ENCODE measurements around the gene PDE8A.

The PDE8A gene

DNA sequence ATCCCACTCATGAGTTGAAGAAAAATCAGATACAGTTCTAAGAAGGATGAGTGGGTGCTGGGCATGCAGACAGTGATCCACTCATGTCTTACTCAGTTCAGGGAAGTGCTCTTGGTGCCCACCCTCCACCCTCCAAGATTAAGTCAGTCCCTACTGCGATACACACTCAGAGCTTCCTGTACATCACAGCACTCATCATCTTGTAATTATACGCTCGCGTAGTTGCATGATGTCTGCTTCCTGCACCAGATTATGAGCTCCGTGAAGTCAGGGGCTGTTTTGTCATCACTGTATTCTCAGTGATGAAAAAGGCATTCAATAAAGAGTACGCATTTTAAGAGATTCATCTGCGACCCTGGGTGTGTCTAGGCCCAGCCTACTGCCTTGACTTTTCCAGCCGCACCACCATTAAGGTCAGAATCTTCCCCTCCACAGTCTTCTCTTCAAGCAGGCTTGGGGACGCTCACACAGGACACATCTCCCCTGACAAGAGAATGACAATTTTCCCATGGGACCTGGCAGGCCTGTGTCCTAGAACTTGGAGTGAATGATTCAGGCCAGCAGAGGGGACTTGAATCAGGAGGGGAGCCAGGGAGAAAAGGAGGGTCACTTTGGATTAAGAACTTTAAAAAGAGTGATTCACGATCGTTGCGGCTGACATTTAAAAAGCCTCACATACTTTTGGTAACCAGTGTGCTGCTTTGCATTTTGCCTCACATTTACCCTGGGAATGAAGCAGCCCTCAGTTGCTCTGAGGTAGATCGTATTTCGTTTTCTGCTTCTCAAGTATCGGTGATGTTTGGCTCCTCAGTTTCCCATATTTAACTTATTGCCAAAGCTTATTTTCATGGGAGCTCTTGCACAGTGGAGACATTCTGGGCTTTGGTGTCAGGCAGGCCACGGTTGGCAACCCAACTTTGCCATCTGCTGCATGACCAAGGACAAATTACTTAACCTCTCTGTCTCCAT lies 7.9 kb upstream of the PDE8A start:
- Histone ChIP-seq H3K18ac (ENCODE audit: low read length) (no peak overlapping the region), H3K36me3 (ENCODE audit: control insufficient read depth, insufficient read depth, low read length) (no peaks in the 10 kb centered on the region), H3K23ac (ENCODE audit: low read length) (no peak overlapping the region), H3K27me3 (ENCODE audit: insufficient read depth, low read length, poor library complexity) (no peaks in the 10 kb centered on the region), H3K79me2 (ENCODE audit: control insufficient read depth, insufficient read depth, low read length) (no peaks in the 10 kb centered on the region), H2BK15ac (replicated peaks; ENCODE audit: low read depth) (no peak overlapping the region), H3K4me3 (ENCODE audit: low read length) (no peak overlapping the region), H3K9ac (ENCODE audit: low read length) (no peak overlapping the region), H3K4me1 (ENCODE audit: control insufficient read depth, low read depth, low read length) (no peaks in the 10 kb centered on the region), H2BK5ac (ENCODE audit: low read length) (no peak overlapping the region), H3K79me1 (ENCODE audit: low read length) (no peaks in the 10 kb centered on the region), H2BK120ac (ENCODE audit: low read depth, low read length) (no peak overlapping the region), H2AK5ac (ENCODE audit: low read length) (no peak overlapping the region), H3K4me2 (ENCODE audit: low read length) (no peak overlapping the region), H3K27ac (ENCODE audit: low read depth, low read length) (no peak overlapping the region), H3K56ac (ENCODE audit: low read length) (no peak overlapping the region), H3K4ac (ENCODE audit: low read depth, low read length) (no peak overlapping the region), H4K8ac (ENCODE audit: low read depth, low read length) (no peak overlapping the region), H4K5ac (ENCODE audit: low read length) (no peak overlapping the region)
- no peak for DNase-seq
- WGBS (ENCODE audit: extremely low coverage, insufficient coverage, low lambda C conversion rate), result no CpG with 5 or more reads among the region's 16 CpGs

DNA sequence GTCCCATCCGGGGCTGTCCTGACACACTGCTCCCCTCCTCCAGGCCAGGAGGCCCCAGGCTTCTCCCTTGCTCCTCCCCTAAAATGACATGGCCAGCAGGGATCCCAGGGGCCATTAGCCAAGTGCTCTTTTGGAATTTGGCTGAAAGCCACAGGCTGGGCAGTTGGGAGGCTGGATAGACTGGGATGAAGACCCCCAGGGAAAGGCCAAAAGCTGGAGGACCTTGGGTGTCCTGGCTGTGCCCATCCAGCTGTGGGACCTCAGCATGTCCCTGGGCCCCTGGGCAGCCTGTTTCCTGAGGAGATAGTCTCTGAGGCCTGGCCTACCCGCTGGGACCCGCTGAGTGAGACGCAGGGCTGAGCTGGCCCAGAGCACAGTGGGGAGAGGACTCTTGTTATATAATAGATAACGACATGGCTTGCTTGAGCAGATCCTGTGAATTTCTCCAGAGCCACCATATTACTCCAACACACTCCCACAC lies 5.7 kb upstream of the PDE8A start:
- Histone ChIP-seq H3K23ac (ENCODE audit: low read length) (no peak overlapping the region), H4K5ac (ENCODE audit: low read length) (no peak overlapping the region), H2AK5ac (ENCODE audit: low read length) (no peak overlapping the region), H3K18ac (ENCODE audit: low read length) (no peak overlapping the region), H2BK120ac (ENCODE audit: low read depth, low read length) (no peak overlapping the region), H3K4ac (ENCODE audit: low read depth, low read length) (no peak overlapping the region), H3K4me1 (ENCODE audit: control insufficient read depth, low read depth, low read length) (no peaks in the 10 kb centered on the region), H3K79me1 (ENCODE audit: low read length) (no peaks in the 10 kb centered on the region), H3K4me3 (ENCODE audit: low read length) (no peak overlapping the region), H2BK15ac (replicated peaks; ENCODE audit: low read depth) (no peak overlapping the region), H3K56ac (ENCODE audit: low read length) (no peak overlapping the region), H4K8ac (ENCODE audit: low read depth, low read length) (no peak overlapping the region), H3K27ac (ENCODE audit: low read depth, low read length) (no peak overlapping the region), H3K4me2 (ENCODE audit: low read length) (no peak overlapping the region), H3K9ac (ENCODE audit: low read length) (no peak overlapping the region), H3K27me3 (ENCODE audit: insufficient read depth, low read length, poor library complexity) (no peaks in the 10 kb centered on the region), H2BK5ac (ENCODE audit: low read length) (no peak overlapping the region), H3K79me2 (ENCODE audit: control insufficient read depth, insufficient read depth, low read length) (no peaks in the 10 kb centered on the region), H3K36me3 (ENCODE audit: control insufficient read depth, insufficient read depth, low read length) (no peaks in the 10 kb centered on the region)
- WGBS (ENCODE audit: extremely low coverage, insufficient coverage, low lambda C conversion rate), result no CpG with 5 or more reads among the region's 5 CpGs
- DNase-seq, result peak; percentile 45

DNA sequence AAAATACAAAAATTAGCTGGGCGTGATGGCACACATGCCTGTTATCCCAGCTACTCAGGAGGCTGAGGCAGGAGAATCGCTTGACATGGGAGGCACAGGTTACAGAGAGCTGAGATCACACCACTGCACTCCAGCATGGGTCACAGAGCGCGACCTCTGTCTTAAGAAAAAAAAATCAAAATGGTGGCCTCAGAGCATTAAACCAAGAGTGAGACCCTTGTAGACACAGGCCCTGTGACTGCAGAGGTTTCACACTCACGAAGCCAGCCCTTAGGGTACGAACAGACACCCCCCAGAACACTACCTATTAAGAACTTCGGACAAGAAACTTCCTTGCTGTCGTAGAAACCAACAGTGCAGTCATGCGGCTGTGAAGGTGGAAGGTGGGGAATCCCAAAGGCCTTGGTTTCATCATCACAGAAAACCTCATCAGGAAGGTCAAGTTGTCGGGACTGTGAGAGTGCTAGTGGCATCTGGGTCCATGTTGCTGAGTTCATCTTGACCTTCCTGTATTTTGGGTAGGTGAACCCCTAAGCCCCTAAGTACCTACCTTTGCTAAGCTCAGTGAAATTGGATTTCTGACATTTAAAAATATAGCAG lies 4.8 kb upstream of the PDE8A start:
- Histone ChIP-seq H3K4me3 (ENCODE audit: low read length) (no peak overlapping the region), H3K4ac (ENCODE audit: low read depth, low read length) (no peak overlapping the region), H3K4me1 (ENCODE audit: control insufficient read depth, low read depth, low read length) (no peaks in the 10 kb centered on the region), H2BK120ac (ENCODE audit: low read depth, low read length) (no peak overlapping the region), H4K5ac (ENCODE audit: low read length) (no peak overlapping the region), H2BK5ac (ENCODE audit: low read length) (no peak overlapping the region), H3K27me3 (ENCODE audit: insufficient read depth, low read length, poor library complexity) (no peaks in the 10 kb centered on the region), H3K23ac (ENCODE audit: low read length) (no peak overlapping the region), H3K27ac (ENCODE audit: low read depth, low read length) (no peak overlapping the region), H3K9ac (ENCODE audit: low read length) (no peak overlapping the region), H2AK5ac (ENCODE audit: low read length) (no peak overlapping the region), H3K79me1 (ENCODE audit: low read length) (no peaks in the 10 kb centered on the region), H3K36me3 (ENCODE audit: control insufficient read depth, insufficient read depth, low read length) (no peaks in the 10 kb centered on the region), H3K4me2 (ENCODE audit: low read length) (no peak overlapping the region), H2BK15ac (replicated peaks; ENCODE audit: low read depth) (no peak overlapping the region), H3K56ac (ENCODE audit: low read length) (no peak overlapping the region), H3K18ac (ENCODE audit: low read length) (no peak overlapping the region), H4K8ac (ENCODE audit: low read depth, low read length) (no peak overlapping the region), H3K79me2 (ENCODE audit: control insufficient read depth, insufficient read depth, low read length) (no peaks in the 10 kb centered on the region)
- no CpG with 5 or more reads among the region's 10 CpGs for WGBS (ENCODE audit: extremely low coverage, insufficient coverage, low lambda C conversion rate)
- no peak for DNase-seq

- Histone ChIP-seq H2BK15ac (replicated peaks; ENCODE audit: low read depth) (no peak overlapping the region), H3K27ac (ENCODE audit: low read depth, low read length) (no peak overlapping the region), H2BK5ac (ENCODE audit: low read length) (no peak overlapping the region), H3K18ac (ENCODE audit: low read length) (no peak overlapping the region), H3K4me2 (ENCODE audit: low read length) (peak overlapping the region; percentile 5), H4K5ac (ENCODE audit: low read length) (no peak overlapping the region), H3K56ac (ENCODE audit: low read length) (peak overlapping the region; percentile 52), H3K36me3 (ENCODE audit: control insufficient read depth, insufficient read depth, low read length) (no peaks in the 10 kb centered on the region), H3K27me3 (ENCODE audit: insufficient read depth, low read length, poor library complexity) (peaks cover 5% of the 10 kb centered on the region), H3K4ac (ENCODE audit: low read depth, low read length) (no peak overlapping the region), H3K4me1 (ENCODE audit: control insufficient read depth, low read depth, low read length) (peaks cover 5% of the 10 kb centered on the region), H2AK5ac (ENCODE audit: low read length) (no peak overlapping the region), H3K4me3 (ENCODE audit: low read length) (no peak overlapping the region), H3K79me2 (ENCODE audit: control insufficient read depth, insufficient read depth, low read length) (no peaks in the 10 kb centered on the region), H4K8ac (ENCODE audit: low read depth, low read length) (no peak overlapping the region), H2BK120ac (ENCODE audit: low read depth, low read length) (no peak overlapping the region), H3K9ac (ENCODE audit: low read length) (peak overlapping the region; percentile 35), H3K79me1 (ENCODE audit: low read length) (peaks cover 1% of the 10 kb centered on the region), H3K23ac (ENCODE audit: low read length) (no peak overlapping the region)
- DNase-seq, result peak; percentile 58
- no CpG with 5 or more reads among the region's 16 CpGs for WGBS (ENCODE audit: extremely low coverage, insufficient coverage, low lambda C conversion rate)
Observed at GRCh38 chr15:84979651-84980050, 2.0 kb upstream of the PDE8A start.

DNA sequence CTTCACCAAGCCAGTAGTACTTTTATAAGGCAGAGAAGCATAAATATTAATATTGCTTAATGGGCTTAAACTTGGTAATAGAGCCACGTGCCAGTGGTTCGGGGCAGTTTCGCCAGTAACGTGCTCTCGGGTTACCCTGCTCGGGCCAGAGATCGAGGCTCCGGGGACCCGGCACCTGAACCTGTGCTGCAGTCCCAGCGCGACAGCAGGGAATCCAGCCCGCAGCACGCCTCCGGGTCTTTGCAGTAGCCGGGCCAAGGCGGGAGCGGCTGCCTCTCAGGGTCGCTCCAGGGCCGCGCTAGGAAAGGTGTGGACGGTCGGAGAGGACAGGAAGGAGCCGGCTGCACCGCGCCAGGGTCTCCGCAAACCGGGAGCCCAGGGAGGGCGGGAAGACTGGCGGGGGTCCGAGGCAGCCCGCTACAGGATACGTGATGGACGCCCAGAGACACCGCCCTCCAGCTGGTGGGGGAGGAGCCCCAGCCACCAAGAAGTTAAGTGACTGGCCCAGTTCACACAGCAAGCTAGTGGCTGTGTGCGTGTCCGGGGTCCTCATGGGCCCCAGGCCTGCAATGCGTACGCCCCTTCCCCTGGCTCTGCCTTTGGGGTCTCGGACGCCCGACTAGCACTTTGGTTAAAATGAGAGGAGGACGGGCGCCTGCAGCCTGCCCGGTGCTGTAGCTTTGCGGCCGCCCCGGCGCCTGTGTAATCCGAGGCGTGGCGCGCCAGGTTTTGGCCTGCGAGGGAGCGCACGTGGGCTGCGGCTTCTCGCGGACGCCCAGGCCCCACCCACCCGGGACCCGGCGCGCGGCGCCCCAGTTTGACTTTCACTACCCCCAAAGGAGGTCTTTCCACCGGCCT lies 1.2 kb upstream of the PDE8A start:
- no peak overlapping the region for H3K23ac ChIP-seq (ENCODE audit: low read length)
- H2BK15ac ChIP-seq (replicated peaks; ENCODE audit: low read depth), result no peak overlapping the region
- H3K9ac ChIP-seq (ENCODE audit: low read length), result peak overlapping the region; percentile 54
- no peak overlapping the region for H2BK5ac ChIP-seq (ENCODE audit: low read length)
- H3K4ac ChIP-seq (ENCODE audit: low read depth, low read length), result peak overlapping the region; percentile 88
- H2AK5ac ChIP-seq (ENCODE audit: low read length), result no peak overlapping the region
- H3K4me2 ChIP-seq (ENCODE audit: low read length), result peak overlapping the region; percentile 47
- H4K5ac ChIP-seq (ENCODE audit: low read length), result no peak overlapping the region
- no peaks in the 10 kb centered on the region for H3K36me3 ChIP-seq (ENCODE audit: control insufficient read depth, insufficient read depth, low read length)
- H3K56ac ChIP-seq (ENCODE audit: low read length), result peak overlapping the region; percentile 78
- peak overlapping the region; percentile 85 for H3K18ac ChIP-seq (ENCODE audit: low read length)
- no peak overlapping the region for H4K8ac ChIP-seq (ENCODE audit: low read depth, low read length)
- no peak overlapping the region for H2BK120ac ChIP-seq (ENCODE audit: low read depth, low read length)
- H3K79me2 ChIP-seq (ENCODE audit: control insufficient read depth, insufficient read depth, low read length), result peaks cover 1% of the 10 kb centered on the region
- H3K4me1 ChIP-seq (ENCODE audit: control insufficient read depth, low read depth, low read length), result peaks cover 5% of the 10 kb centered on the region
- peak overlapping the region; percentile 68 for H3K27ac ChIP-seq (ENCODE audit: low read depth, low read length)
- WGBS (ENCODE audit: extremely low coverage, insufficient coverage, low lambda C conversion rate), result no CpG with 5 or more reads among the region's 66 CpGs
- H3K27me3 ChIP-seq (ENCODE audit: insufficient read depth, low read length, poor library complexity), result peaks cover 5% of the 10 kb centered on the region
- peak overlapping the region; percentile 4 for H3K4me3 ChIP-seq (ENCODE audit: low read length)
- peaks cover 2% of the 10 kb centered on the region for H3K79me1 ChIP-seq (ENCODE audit: low read length)
- peak; percentile 93 for DNase-seq

All from mesendoderm (in vitro differentiated cells).